Activated CD8-positive, alpha-beta memory T cell treated with anti-CD3 and anti-CD28 coated beads for 1 hour (primary cell): ENCODE data around the gene GEMIN7.

ENCODE experiments used
- DNase-seq, 2 donors: peaks; one replicate each; pipeline ENCODE4 v3.0.0-alpha.2; 2020; ENCODE audit warnings: low read depth in 1 of 2; ENCODE audit errors: extremely low read depth in 1 of 2

GEMIN7 gene

DNA sequence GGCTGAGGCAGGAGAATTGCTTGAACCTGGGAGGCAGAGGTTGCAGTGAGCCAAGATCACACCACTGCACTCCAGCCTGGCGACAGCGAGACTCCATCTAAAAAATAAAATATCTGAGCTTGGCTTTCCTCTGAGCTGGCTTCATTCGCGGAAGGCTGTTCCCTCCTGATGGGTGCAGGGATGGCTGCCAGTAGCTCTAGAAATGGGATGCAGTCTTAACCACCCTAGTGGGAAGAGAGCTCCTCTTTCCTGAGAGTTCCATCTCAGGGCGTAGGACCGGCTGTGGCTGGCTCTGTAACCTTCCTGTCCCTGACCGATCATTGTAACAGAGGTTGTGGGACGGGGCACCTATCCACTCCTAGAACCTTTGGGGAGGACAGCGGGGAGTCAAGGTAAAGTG, 46.3 kb downstream of the GEMIN7 start:
- DNase-seq, result no peak

DNA sequence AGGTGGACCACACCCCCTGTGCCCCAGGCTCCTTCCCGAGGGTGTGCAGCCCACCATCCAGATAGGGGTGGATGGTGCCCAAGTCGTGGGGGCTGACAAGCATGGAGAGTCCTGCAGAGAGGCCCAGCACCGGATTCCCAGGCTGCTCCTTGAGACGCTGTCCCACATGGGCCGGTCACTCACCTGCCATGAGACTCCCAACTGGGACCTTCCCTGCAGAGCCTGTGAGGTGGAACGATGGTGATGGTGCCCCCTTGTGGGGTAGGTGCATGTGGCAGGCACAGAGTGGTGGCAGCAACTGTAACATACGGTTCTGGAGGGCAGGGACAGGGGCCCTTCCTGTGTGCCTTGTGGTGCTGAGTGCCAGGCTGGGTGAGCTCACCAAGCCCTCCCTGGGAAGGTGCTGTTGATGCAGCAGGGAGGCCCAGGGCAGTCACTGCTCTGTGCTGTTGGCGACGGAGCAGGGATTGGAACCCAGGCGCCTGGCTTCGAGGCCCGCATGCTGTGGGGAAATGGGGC, 47.0 kb downstream of the GEMIN7 start:
- peak; percentile 30 to 42 for DNase-seq

DNA sequence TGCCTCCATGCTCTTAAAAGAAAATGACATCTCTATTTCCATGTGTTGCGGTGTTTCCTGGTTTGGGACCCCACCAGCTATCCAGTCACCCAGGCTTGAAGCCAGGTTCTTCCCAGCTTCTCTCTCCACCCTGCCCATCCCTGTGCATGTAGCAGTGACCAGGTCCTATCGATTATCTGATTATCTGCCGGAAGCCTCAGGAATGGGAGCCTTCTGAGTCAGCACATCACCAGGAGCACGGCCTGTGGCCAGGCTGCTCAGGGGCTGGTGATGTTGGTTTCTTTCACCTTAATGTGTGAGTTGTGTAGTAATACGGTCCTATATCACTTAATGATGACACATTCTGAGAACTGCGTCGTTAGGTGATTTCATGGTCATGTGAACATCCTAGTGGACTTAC, 47.6 kb downstream of the GEMIN7 start:
- no peak for DNase-seq

DNA sequence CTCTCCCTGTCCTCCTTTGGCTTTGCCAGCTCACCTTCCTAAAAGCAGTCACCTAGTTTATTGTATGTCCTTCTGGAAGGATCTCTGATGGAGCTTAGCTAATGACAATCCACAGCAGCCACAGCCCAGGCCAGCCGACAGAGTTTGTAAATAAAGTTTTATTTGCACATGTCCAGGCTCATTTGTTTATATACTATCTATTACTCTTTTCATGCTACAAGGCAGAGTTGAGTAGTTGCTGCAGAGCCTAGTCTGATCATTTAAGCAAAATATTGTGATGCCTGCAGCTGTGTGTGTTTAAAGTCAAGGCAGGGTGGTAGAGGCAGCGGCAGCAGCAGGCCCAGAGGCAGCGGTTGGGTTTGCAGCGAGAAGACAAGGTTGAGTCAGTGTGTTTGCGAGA, 49.1 kb downstream of the GEMIN7 start:
- no peak for DNase-seq

DNA sequence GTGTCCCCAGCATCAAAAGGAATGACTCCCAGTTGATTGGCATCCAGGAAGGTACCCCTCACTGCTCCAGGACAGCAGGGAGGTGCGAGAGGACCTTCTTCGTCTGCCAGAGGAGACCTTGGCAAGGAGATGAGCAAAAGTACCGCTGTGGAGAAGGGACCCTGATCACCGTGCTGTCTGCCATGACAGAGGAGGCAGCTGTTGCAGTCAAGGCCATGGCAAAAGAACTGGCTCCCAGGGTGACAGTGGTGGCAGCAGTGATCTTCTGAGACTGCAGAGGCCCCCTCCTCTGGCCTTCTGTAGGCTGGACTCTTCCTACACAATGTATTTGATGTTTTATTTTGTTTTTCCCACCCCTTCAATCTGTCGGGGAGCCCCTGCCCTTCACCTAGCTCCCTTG, 49.7 kb downstream of the GEMIN7 start:
- no peak for DNase-seq

DNA sequence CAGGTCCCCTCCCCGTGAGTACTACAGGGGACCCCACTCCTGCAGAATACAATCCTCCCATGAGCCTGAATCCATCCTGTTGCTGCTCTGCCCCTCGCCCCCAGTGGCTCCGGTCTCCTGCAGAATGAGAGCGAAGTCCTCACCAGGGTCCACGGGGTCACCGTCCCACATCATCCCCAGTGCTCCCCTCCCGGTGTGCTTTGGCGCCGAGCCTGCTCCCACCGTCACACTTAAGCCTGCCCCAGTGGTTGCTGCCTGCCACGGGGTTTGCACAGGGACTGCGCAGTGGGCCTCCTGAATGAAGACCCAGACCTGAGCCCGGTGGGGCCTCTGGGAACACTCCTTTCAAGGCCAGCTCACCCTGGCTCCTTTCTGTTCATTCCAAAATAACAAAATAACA, 51.2 kb downstream of the GEMIN7 start:
- no peak for DNase-seq

DNA sequence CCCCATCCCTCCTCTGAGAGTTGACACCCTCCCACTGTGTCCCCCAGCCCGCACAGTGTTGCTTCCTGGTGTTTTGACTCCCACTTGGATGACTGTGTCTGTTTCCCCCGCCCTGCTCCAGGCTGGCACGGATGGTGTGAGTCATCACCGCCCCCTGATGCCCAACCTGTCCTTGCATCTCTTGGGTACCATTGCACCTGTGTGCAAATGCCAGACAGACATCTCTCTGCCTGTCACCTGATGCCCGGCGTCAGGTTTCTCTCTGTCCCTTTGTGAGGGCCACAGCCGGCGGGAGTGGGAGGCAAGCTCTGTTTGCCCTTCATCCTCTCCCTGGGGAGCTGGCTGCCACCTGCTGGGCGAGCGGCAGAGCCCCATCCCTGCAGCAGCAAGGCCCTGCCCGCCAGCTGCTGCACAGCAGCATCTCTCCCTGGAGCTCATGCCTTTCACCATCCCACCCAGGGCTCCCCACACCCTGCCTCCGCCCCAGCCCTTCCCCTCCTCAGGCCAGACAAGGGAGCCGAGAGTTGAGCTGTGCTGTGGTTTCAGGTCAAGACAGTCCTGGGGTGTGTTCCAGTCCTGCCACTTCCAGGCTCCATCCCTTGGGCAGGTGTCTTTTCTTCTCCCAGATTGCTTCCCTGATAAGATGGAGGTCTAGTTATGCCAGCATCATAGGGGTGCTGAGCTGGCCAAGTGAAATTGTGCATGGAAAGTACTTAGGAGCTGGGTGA, 52.0 kb downstream of the GEMIN7 start:
- no peak for DNase-seq

DNA sequence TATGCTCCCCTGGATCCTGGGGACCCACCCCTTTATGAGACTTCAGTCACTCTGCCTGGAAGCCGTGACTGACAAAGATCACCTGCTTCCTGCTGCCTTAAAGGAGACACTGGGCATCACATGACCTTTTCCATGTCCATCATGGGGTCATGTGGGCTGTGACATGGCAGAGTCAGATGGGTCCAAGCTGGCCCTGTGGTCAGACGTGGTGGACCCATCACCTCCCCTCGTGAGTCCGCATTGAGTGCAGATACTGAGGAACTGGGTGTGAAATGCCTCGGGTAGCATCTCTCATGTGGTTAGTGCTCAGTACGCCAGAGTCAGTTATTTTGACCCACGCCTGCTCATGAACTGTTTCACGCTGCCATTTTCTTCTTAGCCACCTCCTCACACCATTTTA, 54.6 kb downstream of the GEMIN7 start:
- DNase-seq, result no peak

DNA sequence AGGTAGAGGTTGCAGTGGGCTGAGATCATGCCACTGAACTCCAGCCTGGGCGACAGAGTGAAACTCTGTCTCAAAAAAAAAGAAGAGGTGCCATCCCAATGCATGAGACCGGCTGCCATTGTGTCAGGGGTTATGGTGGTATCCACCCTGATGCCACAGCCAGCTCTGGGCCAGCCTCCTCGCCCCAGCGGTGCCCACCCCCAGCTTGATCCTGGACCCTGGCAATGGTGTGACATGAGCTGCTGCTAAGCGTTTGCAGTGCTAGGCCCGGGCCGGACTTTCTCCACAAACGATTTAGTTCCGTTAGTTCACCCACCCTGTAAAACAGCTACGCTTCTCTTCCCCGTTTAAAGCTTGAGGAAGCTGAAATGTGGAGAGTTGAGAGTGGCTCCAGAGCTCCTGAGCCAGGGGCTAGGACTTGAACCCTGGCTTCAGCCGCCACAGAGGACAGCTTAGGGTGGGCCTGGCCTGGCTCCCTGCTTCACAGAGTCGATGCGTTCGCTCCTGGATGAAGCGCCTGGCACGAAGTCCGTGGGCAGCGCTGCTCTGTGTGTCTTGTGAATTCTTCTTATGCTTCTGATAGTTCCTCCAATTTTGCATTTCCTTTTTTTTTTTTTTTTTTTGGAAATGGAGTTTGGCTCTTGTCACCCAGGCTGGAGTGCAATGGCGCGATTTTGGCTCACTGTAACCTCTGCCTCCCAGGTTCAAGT, 56.3 kb downstream of the GEMIN7 start:
- no peak for DNase-seq

DNA sequence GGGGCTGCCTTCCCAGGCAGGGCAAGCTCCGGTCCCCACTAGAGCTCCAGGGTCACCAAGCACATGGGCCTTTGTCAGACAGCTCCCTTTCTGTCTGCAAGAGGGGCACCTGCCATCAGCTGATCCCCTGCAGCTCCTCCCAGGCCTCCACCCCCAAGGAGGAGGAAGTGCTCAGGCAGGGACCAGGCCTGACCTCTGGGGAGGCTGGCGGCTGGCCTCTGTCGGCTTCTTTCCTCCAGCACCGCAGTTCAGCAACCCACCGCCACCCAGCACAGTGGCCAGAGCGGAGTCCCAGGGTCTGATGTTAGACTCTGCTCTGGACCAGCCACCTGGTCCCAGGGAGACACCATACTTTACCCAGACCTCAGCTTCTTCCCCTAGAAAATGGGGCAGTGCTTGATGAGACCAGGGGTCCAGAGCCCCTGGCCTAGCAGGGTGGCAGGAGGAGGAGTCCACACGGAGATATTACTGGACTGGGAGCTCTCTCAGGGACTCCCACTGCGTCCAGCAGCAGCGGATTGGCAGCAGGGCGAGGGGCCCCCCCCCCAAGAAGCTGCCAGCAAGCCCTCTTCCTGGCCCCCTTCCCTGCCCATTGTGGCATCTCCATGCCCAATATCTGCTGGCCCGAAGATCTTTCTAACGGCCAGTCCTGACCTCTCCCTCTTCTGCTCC, 57.6 kb downstream of the GEMIN7 start:
- DNase-seq, result no peak

DNA sequence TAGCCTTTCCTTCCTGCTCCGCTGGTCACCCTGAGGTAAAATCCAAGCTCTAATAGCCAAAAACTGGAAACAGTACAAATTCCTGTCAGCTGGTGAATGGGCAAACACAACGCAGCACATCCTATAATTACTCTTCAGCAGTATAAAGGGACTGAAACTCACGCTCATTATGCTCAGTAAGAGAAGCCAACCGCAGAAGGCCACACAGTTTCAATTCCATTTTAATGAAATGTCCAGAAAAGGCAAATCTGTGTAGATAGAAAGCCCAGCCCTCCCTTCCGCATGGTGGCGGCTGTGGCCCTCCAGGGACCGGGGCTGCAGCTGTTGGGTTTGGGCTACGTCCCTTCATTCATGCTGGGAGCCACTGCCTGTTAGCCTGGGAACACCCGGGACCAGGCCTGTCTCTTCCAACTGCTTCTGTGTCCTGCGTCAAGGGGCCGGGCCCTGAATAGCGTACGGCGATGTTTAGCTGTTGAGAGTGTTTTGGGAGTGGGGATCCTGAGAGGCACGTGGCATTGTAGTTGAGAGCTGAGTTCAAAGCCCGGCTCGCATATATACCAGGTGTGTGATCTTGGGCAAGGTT, 58.2 kb downstream of the GEMIN7 start:
- DNase-seq, result no peak

DNA sequence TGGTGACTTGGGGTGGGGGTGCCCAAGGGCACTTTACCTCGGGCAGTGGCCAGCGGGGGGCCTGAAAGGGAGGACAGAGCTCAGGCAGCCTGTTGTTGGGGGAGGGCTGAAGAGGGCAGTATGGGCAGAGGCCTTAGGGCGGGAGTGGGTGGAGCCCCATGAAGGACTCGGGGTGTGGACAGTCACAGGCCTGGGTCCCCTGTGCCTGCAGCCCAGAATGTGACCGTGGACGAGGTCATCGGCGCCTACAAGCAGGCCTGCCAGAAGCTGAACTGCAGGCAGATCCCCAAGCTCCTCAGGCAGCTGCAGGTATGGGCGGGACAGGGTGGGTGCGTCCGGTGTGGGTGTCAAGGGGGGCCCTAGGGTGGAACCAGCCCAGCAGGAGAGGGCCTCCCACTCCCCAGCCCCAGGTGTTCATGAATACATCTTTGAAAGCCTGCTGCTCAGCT, 59.3 kb downstream of the GEMIN7 start:
- no peak for DNase-seq

DNA sequence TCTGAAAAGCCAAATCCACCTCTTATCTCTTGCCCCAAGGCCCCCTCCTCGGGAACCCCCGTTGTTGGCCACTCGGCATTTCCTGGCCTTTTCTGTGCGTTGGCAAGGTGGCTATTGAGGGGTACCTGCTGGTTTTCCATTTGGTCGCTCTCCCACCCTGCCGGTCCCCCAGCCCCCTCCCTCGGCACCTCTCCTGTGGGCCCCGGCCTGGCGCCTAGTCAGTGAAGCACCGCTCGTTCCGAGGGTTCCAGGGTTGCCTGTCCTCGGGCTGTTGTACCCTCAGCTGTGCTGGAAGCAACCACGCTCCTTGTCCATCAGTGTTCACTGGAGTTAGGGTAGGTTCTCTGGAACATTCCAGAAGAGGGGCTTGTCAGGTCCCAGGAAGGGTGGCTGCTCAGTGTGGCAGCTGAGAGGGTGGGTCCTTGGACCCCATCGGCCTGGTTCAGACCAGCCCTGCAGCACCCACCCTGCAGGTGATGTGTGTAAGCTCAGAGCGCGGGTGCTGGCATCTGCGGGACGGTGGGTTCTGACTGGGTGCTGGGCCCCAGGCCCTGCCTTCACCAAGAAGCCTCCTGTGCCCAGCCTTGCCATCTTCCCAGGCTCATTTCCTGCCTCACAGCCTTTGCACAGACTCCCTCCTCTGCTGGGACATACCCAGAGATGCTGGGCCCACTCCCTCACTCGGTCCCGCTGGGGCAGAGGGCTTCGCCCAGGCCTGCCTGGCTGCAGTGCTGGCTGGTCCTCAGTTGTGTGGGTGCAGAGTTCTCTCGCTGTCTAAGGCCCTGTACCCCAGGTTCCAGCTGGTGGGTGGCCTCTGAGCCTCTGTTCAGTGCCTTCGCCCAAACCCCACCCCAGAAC, 60.5 kb downstream of the GEMIN7 start:
- no peak for DNase-seq

DNA sequence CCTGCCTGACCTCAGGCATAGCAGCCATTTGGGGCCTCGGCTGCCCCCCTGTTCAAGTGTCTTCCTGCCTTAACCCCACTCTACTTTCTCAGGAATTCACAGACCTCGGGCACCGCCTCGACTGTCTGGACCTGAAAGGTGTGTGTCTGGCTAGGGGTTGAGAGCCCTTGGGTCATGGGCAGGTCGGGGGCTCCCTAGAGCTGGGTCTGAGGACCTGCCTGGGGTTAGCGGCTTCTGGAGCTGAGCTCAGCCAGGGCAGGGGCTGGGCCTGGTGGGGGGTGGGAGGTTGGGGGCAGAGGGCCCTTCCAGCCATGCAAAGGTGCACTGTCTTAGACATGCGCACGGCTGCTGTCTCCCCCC, 61.1 kb downstream of the GEMIN7 start:
- no peak for DNase-seq

DNA sequence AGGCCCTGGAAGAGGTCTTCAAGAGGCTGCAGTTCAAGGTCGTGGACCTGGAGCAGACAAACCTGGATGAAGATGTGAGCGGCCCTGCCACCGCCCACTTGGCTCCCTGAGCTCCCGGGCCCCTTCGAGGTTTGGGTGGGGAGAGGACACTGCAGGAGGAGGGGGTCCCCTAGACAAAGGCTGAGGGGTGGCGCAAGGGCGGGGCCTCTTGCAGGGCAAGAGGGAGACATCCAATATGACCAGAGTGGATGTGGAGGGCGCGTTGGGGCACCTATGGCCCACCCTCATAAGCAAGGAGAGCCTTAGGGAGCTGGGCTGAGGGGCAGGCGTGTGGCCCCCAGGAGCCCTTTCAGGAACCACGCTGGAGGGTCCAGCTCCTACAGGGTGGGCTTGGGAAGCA, 61.5 kb downstream of the GEMIN7 start:
- DNase-seq, result no peak
